ENCODE measurements around the gene ATM. TPM values are rescaled to one million over a fixed set of nuclear protein-coding genes. Genes with fewer than 3 reads are reported as not detected.
A peak's percentile ranks its signal among the peaks of the same experiment; 100 is the strongest.
"Not testable (repeated sequence)": the region's sequence is repeated elsewhere in the genome, so short reads cannot be mapped to it uniquely, and the experiment has no call there.

Gene ATM
- total and polyA plus RNA-seq, 2 experiments from 2014 or later: 27.6 to 59.3 TPM

- no peak for TF ChIP-seq ZNF331 (CRISPR knock-in tag; IDR thresholded peaks at IDR 0.05; ENCODE audit: low read depth)
- TF ChIP-seq POLR2AphosphoS5 (IDR thresholded peaks at IDR 0.05; ENCODE audit: low read depth): no peak
- TF ChIP-seq, protein P1, sequence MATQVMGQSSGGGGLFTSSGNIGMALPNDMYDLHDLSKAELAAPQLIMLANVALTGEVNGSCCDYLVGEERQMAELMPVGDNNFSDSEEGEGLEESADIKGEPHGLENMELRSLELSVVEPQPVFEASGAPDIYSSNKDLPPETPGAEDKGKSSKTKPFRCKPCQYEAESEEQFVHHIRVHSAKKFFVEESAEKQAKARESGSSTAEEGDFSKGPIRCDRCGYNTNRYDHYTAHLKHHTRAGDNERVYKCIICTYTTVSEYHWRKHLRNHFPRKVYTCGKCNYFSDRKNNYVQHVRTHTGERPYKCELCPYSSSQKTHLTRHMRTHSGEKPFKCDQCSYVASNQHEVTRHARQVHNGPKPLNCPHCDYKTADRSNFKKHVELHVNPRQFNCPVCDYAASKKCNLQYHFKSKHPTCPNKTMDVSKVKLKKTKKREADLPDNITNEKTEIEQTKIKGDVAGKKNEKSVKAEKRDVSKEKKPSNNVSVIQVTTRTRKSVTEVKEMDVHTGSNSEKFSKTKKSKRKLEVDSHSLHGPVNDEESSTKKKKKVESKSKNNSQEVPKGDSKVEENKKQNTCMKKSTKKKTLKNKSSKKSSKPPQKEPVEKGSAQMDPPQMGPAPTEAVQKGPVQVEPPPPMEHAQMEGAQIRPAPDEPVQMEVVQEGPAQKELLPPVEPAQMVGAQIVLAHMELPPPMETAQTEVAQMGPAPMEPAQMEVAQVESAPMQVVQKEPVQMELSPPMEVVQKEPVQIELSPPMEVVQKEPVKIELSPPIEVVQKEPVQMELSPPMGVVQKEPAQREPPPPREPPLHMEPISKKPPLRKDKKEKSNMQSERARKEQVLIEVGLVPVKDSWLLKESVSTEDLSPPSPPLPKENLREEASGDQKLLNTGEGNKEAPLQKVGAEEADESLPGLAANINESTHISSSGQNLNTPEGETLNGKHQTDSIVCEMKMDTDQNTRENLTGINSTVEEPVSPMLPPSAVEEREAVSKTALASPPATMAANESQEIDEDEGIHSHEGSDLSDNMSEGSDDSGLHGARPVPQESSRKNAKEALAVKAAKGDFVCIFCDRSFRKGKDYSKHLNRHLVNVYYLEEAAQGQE (IDR thresholded peaks at IDR 0.05; ENCODE audit: unreplicated experiment): no peak
- TF ChIP-seq CREB1 (CRISPR knock-in tag; IDR thresholded peaks at IDR 0.05; ENCODE audit: low read depth): no peak
- TF ChIP-seq NANOG (IDR thresholded peaks at IDR 0.05; ENCODE audit: borderline replicate concordance): no peak
- no peak for TF ChIP-seq EZH2 (IDR thresholded peaks at IDR 0.05; ENCODE audit: low read depth, unreplicated experiment)
- no peak for TF ChIP-seq EZH2phosphoT487 (IDR thresholded peaks at IDR 0.05; ENCODE audit: unreplicated experiment)
Observed at GRCh38 chr11:108414958-108415357, 192.1 kb downstream of the ATM start (continued).

GRCh38 chr11:108417551-108417950, 194.7 kb downstream of the ATM start:
- not testable (repeated sequence) for H2AFZ ChIP-seq; H3F3A ChIP-seq (replicated peaks; ENCODE audit: low read depth); H4K20me1 ChIP-seq (replicated peaks; ENCODE audit: insufficient read depth); H3K27me3 Mint-ChIP-seq (ENCODE audit: insufficient read depth, low read depth, poor library complexity); H3K36me3 Mint-ChIP-seq (ENCODE audit: low read depth); H3K4me1 Mint-ChIP-seq; H3K9me2 ChIP-seq (ENCODE audit: insufficient read depth); H3K79me2 ChIP-seq (replicated peaks; ENCODE audit: insufficient read depth); H3K4me3 ChIP-seq; H3K36me3 ChIP-seq (ENCODE audit: insufficient read depth); H3K4me2 ChIP-seq; H3K27ac Mint-ChIP-seq; H3K27ac ChIP-seq (ENCODE audit: low read depth); H3K4me1 ChIP-seq (ENCODE audit: insufficient read depth); ATAC-seq; H3K27me3 ChIP-seq (ENCODE audit: insufficient read depth); H3K4me3 Mint-ChIP-seq
- TF ChIP-seq, protein P2, sequence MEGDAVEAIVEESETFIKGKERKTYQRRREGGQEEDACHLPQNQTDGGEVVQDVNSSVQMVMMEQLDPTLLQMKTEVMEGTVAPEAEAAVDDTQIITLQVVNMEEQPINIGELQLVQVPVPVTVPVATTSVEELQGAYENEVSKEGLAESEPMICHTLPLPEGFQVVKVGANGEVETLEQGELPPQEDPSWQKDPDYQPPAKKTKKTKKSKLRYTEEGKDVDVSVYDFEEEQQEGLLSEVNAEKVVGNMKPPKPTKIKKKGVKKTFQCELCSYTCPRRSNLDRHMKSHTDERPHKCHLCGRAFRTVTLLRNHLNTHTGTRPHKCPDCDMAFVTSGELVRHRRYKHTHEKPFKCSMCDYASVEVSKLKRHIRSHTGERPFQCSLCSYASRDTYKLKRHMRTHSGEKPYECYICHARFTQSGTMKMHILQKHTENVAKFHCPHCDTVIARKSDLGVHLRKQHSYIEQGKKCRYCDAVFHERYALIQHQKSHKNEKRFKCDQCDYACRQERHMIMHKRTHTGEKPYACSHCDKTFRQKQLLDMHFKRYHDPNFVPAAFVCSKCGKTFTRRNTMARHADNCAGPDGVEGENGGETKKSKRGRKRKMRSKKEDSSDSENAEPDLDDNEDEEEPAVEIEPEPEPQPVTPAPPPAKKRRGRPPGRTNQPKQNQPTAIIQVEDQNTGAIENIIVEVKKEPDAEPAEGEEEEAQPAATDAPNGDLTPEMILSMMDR (conservative IDR thresholded peaks at IDR 0.05; ENCODE audit: low read depth in 2 of 2): peak; percentile 50 to 76
- H3K9me3 Mint-ChIP-seq: peaks cover 15% of the 10 kb centered on the region
- peak; percentile 41 for DNase-seq (ENCODE audit: low spot score)

Small RNA genes lying within 50 kb of the gene (small RNA-seq; reads per million reads assigned to genes)
- gene RF00019 (ENCODE audit: low replicate concordance): not detected

Other genes starting within 250 kb of the ATM start
- gene CUL5, start 214.2 kb upstream of the ATM start, total RNA-seq (2014; rRNA removed; shearing (Covaris generic)): 23.2 and 26.0 TPM in 2 replicates
- 31.5 and 40.9 TPM in 2 replicates for gene CUL5, start 214.2 kb upstream of the ATM start, polyA plus RNA-seq (2016; fragmentation: Nextera tagmentation; extraction: Ambion mirVana)
- gene ACAT1, start 101.5 kb upstream of the ATM start, total RNA-seq (2014; rRNA removed; shearing (Covaris generic)): 53.6 and 128 TPM in 2 replicates
- 41.9 and 43.9 TPM in 2 replicates for gene ACAT1, start 101.5 kb upstream of the ATM start, polyA plus RNA-seq (2016; fragmentation: Nextera tagmentation; extraction: Ambion mirVana)
- gene NPAT, start 429 bp upstream of the ATM start, total RNA-seq (2014; rRNA removed; shearing (Covaris generic)): 23.5 and 25.1 TPM in 2 replicates
- gene NPAT, start 429 bp upstream of the ATM start, polyA plus RNA-seq (2016; fragmentation: Nextera tagmentation; extraction: Ambion mirVana): 11.8 and 24.2 TPM in 2 replicates
- gene C11orf65, start 244.5 kb downstream of the ATM start, total RNA-seq (2014; rRNA removed; shearing (Covaris generic)): 0.21 TPM in 1 of 2 replicates, not detected in the other
- gene C11orf65, start 244.5 kb downstream of the ATM start, polyA plus RNA-seq (2016; fragmentation: Nextera tagmentation; extraction: Ambion mirVana): 0.64 and 1.7 TPM in 2 replicates